ENCODE measurements around the gene DCST2.

DNA sequence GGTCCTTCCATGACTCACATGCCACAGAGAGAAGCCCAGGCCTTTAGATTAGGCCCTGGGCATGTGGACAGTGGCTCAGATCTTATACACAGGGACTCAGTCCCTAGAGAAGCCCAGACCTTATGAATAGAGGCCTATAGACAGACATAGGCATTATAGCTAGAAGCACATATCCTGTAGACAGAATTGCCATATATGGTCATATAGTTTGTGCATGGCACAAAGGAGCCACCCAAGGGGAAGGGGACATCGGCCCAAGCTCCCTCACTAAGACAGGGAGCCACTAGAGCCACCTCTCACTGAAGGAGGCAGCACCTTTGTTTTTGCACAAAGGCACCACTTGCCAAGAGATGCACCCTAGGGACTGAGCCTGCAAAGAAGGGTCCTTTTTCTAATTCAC, 42.8 kb upstream of the DCST2 start:
- TF ChIP-seq HOXA7 (CRISPR knock-in tag; IDR thresholded peaks at IDR 0.05) (no peak), ZFP36 (IDR thresholded peaks at IDR 0.05; ENCODE audit: borderline replicate concordance, partially characterized antibody) (no peak), EHMT2 (IDR thresholded peaks at IDR 0.05; ENCODE audit: low read depth) (no peak), ZC3H11A (IDR thresholded peaks at IDR 0.05) (no peak)
- TF ChIP-seq, protein P1, sequence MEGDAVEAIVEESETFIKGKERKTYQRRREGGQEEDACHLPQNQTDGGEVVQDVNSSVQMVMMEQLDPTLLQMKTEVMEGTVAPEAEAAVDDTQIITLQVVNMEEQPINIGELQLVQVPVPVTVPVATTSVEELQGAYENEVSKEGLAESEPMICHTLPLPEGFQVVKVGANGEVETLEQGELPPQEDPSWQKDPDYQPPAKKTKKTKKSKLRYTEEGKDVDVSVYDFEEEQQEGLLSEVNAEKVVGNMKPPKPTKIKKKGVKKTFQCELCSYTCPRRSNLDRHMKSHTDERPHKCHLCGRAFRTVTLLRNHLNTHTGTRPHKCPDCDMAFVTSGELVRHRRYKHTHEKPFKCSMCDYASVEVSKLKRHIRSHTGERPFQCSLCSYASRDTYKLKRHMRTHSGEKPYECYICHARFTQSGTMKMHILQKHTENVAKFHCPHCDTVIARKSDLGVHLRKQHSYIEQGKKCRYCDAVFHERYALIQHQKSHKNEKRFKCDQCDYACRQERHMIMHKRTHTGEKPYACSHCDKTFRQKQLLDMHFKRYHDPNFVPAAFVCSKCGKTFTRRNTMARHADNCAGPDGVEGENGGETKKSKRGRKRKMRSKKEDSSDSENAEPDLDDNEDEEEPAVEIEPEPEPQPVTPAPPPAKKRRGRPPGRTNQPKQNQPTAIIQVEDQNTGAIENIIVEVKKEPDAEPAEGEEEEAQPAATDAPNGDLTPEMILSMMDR (IDR thresholded peaks at IDR 0.05): no peak

All from A549 (cell line).